Measurements from ENCODE around the gene ARHGEF5.
"Not testable (repeated sequence)": the region's sequence is repeated elsewhere in the genome, so short reads cannot be mapped to it uniquely, and the experiment has no call there.

ARHGEF5 gene

DNA sequence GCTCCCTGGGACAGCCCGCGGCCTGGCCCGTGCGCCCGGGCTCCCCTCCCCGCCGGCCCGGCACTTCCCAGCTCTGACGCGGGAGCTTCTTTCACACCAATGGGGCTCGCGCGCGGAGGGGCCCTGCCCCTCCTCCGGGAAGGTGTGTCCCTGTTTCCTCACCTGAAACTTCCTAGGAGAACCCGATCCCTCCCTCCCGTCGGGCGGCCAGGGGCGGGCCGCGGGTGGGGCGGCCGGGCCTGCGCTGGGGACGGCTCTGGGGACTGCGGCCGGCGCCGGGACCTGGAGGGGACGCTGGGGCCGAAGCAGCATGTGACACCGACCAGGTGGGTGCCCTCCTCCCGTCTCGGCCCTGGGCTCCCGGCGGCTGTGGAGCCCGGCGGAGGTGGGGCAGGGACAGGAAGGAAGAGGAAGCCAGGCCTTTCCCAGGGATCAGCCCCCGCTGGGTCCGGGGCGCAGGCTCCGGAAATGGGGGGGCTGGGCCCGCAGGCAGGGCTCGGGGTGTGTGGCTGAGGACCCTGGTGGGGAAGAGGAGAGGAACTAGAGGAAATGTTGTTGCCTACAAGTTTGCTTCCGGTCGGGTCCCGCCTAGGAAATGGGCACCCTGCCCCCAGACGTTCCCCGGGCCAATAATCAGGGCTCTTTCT lies at the start of gene ARHGEF5:
Gene ARHGEF5 (plus strand): TSS at position 227 of the 647 bp plus-strand sequence. CDS start 7,268 bp downstream, outside the sequence.
- not testable (repeated sequence) for DNase-seq (ENCODE audit: low read depth in 2 of 2)

DNA sequence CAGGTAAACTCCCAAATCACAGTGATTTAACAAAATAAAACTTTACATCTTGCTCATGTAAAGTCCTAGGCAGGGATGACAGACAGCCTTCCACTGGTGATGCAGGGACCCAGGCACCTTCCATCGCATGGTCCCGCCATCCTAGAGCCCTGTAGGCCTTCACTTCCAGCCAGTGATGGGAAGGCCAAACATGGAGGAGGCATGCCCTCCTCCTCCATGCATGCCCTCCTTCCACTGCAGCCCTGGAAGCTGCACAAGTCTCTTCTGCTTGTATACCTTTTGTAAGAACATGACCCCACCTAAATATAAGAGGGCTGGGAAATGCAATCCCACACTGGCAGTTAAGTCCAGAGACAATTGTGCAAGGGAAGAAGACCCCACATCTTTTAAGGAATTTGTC lies 45.5 kb upstream of the ARHGEF5 start:
- not testable (repeated sequence) for DNase-seq (ENCODE audit: low read depth in 2 of 2)

DNA sequence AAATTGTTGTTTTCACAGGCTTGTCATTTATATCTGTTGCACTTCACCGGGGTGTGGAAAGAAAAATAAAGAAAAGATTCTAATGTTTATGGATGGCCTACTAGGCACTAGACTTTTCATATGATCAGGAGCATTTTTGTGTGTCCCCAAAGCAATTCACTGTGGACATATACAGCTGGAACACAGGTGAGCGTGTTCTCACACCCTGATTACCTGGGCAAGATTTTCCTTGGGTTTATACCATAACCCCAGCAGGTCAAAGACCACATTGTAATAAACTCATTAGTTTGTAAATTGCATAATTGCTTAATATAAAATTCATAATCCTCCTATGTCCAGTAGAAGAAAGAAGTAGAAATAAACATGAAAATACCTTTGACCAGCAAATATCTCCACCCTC lies 44.0 kb upstream of the ARHGEF5 start:
- not testable (repeated sequence) for DNase-seq (ENCODE audit: low read depth in 2 of 2)

DNA sequence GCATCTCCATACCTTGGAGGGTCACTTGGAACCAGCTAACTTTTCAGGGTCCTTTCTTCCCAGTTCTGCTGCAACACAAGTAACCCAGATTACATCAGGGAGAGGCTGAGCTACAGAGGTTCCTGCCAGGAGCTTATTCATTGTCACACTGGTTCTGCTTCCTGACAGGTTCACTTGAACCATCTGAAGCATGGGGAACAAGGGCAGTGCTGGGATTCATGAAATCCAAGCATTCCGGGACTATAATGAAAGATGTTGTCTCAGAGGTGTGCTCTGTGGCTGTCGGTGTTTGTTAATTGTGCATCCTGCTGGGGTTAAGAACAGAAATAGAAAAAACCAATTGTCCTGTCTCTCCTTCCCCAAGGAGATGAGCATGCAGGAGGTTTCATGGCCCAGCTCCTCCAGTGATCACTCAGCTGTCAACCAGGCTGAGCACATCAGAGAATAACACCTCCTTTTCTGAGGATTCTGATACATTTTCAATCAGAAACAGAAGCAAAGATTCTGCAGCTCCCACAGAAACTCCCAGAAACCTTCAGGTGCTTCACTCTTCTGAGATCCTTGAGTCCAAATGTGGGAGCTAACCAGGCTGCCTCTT lies 43.2 kb upstream of the ARHGEF5 start, which contains the start of gene OR2A1:
Gene OR2A1 (plus strand): TSS at position 548 of the 598 bp plus-strand sequence. CDS start 5,706 bp downstream, outside the sequence.
- DNase-seq (ENCODE audit: low read depth in 2 of 2): not testable (repeated sequence)

DNA sequence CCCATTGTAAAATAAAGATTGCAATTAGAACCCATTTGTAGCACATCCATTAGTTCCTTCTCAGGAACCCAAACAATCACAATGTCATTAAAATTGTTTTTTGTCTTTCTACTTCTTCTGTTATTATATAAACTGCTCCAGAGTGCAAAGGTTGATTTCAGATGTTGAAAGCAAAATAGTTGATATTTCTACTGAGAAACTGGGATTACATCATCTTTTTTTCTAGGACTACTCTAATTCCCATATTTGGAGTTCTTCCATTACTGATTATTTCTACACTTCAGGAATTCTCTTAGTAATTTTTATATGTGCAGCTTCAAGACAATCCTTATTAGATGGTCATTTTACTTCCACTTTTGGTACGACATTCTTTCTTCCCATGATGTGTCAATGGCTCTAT lies 37.7 kb upstream of the ARHGEF5 start:
- DNase-seq (ENCODE audit: low read depth in 2 of 2): not testable (repeated sequence)

DNA sequence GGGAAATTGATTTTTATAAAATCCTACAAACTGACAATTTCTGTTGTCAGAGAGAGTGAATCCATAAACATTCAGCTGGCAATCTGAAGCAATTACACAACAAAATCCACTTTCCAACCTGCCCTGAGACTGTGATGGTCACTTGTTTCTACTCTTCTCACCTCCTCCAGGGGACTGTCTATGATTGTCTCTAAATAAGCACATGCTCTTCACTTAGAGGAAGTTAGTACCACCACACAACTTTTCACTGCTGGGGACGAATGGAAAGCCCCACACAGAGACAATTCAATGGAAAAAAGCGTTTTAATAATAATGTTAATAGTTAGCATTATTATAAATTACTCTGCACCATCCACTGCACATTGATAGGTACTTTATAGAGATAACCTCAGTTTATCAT lies 35.7 kb upstream of the ARHGEF5 start:
- not testable (repeated sequence) for DNase-seq (ENCODE audit: low read depth in 2 of 2)

GRCh38 chr7:144321677-144322206 lies 33.5 kb upstream of the ARHGEF5 start:
- not testable (repeated sequence) for DNase-seq (ENCODE audit: low read depth in 2 of 2)

- DNase-seq (ENCODE audit: low read depth in 2 of 2): not testable (repeated sequence)
These were observed 31.8 kb upstream of the ARHGEF5 start for GRCh38 chr7:144323359-144323758.

DNA sequence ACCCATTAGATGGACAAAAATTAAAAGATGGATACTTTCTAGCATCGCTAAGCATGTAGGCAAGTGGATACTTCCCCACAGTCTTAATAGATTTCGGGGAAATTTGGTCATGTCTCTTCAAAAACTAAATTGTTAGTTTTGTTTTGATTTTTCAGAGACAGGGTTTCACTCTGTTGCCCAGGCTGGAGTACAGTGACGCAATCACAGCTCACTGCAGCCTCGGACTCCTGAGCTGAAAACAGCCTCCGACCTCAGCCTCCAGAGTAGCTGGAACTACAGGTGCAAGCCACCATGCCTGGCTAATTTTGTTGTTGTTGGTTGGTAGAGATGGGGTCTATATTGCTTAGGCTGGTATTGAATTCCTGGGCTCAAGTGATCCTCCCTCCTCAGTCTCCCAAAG lies 29.3 kb upstream of the ARHGEF5 start:
- not testable (repeated sequence) for DNase-seq (ENCODE audit: low read depth in 2 of 2)

DNA sequence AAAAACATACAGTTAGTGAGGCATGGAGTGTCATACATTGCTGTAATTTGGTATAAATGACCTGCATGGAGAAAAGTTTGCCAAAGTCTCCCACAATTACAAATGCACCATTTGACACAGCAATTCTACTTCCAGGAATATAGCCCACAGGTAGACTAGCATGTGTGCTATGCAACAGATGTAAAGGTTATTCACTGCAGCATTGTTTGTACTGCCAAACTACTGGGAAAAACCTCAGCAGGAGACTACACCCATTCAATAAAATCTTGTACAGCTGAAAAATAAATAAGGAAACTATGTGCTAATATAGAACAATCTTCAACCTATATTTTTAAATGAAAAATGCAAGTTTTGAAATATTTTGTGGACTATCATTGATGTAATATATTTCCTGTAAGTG lies 25.2 kb upstream of the ARHGEF5 start:
- DNase-seq (ENCODE audit: low read depth in 2 of 2): not testable (repeated sequence)

GRCh38 chr7:144331221-144331995 lies 23.8 kb upstream of the ARHGEF5 start:
- DNase-seq (ENCODE audit: low read depth in 2 of 2): not testable (repeated sequence)

DNA sequence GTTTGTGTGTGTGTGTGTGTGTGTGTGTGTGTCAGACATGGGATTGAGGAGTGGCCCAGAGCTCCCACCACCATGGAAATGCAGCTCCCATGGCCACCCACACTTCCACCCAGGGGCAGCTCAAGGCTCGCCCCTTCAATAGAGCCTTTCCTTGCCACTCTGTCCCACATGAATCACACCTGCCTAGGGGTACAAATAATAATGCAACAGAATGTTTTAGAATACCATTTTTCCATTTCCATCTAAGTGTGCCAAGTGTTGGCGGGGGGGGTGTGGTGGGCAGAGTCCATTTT lies 23.3 kb upstream of the ARHGEF5 start:
- DNase-seq (ENCODE audit: low read depth in 2 of 2): not testable (repeated sequence)

GRCh38 chr7:144348625-144349024 lies 6.6 kb upstream of the ARHGEF5 start:
- not testable (repeated sequence) for DNase-seq (ENCODE audit: low read depth in 2 of 2)

DNA sequence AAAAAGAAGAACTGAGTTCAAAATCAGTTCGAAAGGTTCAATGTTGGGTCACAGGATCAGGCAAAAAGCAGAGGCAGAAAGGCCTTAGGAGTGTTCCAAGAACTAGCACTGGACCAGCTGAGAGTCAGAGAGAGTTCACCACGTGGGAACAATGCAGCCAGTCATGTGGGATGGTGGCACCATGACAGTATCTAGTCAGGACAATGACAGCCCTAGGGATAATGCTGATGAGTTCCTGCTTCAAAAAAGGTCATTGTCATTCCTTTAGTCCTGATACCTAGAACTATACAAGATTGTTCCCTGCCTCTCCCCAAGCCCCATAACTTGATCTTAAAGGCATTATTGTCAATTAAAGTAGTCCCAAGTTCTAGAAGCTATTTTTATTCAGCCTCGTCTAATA lies 3.5 kb upstream of the ARHGEF5 start:
- not testable (repeated sequence) for DNase-seq (ENCODE audit: low read depth in 2 of 2)

DNA sequence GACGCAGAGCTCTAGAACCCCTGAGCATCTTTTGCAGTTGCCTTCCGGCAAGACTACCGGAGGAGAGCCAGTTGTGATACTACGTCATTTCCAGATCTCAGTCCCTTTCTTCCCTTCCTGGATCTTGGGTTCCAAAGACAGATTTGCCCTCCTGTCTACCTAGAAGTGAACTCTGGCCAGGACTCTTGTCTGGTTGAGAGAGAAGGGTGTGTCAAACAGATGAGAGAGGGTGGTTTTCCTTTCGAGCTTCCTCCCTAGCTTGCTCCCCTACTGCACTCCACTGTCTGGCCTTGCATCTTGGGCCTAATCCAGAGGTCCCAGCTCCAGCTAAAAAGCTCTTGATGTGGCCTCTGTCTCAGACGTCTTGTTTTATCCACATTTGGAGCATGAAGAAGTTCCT lies 983 bp downstream of the ARHGEF5 start:
- DNase-seq (ENCODE audit: low read depth in 2 of 2): not testable (repeated sequence)

DNA sequence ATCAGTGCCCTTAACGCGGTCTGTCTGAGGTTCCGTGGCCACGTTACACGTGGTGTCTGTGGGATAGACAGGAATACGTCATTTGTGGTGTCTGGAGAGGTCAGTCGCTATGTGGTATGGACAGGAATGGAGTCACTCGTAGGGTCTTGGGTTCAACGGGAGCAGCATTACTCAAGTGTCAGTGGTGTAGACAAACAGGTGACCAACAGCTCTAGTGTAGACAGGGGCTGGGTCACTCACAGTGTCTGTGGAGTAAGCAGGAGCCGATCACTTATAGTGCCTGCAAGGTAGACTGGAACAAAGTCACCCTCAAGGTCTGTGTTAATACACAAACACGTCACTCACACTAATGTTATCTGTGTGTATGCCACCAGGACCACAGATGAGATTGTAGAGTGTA lies 1.7 kb downstream of the ARHGEF5 start:
- not testable (repeated sequence) for DNase-seq (ENCODE audit: low read depth in 2 of 2)

DNA sequence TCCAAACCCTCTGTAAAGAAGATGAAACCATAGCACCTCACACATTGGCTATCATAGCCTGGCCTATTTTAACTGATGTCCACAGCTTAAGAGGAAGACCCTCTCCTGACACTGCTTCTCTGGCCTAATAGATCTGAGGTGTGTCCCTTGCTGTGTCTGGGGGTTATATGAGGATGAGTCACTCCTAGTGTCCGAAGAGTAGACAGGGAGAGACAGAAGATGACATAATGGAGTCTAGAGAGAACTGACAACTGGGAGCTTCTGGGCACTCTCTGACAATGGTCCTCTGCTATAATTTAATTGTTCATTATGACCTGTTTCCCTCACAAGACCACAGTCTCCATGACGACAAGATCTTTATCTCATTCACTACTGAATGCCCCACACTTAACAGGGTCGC lies 6.9 kb downstream of the ARHGEF5 start:
- not testable (repeated sequence) for DNase-seq (ENCODE audit: low read depth in 2 of 2)

- not testable (repeated sequence) for DNase-seq (ENCODE audit: low read depth in 2 of 2)
These were observed 10.3 kb downstream of the ARHGEF5 start for GRCh38 chr7:144365523-144365922.

- not testable (repeated sequence) for DNase-seq (ENCODE audit: low read depth in 2 of 2)
These were observed 12.0 kb downstream of the ARHGEF5 start for GRCh38 chr7:144367250-144367649.

DNA sequence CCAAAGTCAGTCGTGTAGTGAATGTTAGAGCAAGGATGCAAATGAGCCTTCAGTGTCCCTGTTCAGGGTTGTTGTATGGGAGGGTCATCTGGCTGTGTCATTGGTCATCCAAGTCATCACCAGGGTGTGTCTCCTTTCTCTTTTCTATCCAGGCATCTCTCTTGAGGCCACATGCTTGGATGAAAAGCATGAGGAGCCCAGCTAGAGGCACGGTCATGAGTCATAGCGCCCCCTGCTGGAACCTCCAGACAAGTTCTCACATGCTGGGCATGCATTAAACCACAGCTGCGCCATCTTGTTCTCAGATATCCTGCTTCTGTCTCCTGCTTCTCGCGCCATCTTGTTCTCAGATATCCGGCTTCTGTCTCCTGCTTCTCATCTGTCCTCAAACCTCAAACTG lies 14.0 kb downstream of the ARHGEF5 start:
- DNase-seq (ENCODE audit: low read depth in 2 of 2): not testable (repeated sequence)

GRCh38 chr7:144378651-144379050 lies 23.4 kb downstream of the ARHGEF5 start:
- no peak for DNase-seq (ENCODE audit: low read depth in 2 of 2)

- DNase-seq (ENCODE audit: low read depth in 2 of 2): no peak
These were observed 24.7 kb downstream of the ARHGEF5 start for GRCh38 chr7:144379776-144380384.

All from stimulated activated CD8-positive, alpha-beta memory T cell treated with anti-CD3 and anti-CD28 coated beads, Interleukin-2, amount 100 ng/mL, for 1 hour (primary cell).